Right lobe of liver (tissue), 6 donors: Measurements from ENCODE around the gene TIMM29. TPM values are rescaled to one million over a fixed set of nuclear protein-coding genes. Genes with fewer than 3 reads are reported as not detected.

ENCODE experiments used
- ATAC-seq, 4 donors: fragments of 200-7000 bp; cut with Tn5 transposase; one replicate each; pipeline ENCODE4 v1.9.1; 2020; ENCODE audit warnings: mild to moderate bottlenecking in 4 of 4, moderate library complexity in 4 of 4
- DNase-seq, 3 donors: peaks; one replicate each; pipeline ENCODE4 v3.0.0-alpha.2; 2020
- H3K27ac ChIP-seq, 3 donors: fragments of 200-600 bp; one replicate each; pipeline ENCODE4 v1.8.0; 2022
- H3K27me3 ChIP-seq, 2 donors: fragments of 200-600 bp; one replicate each; pipeline ENCODE4 v1.8.0; 2022
- H3K36me3 ChIP-seq, 4 donors: fragments of 200-600 bp; sonication (generic) in 1 of 4; one replicate each; pipeline versions ENCODE4 v1.5.1 to v1.8.0; 2017 to 2022; ENCODE audit warnings: control low read depth in 1 of 4
- H3K4me1 ChIP-seq, 4 donors: fragments of 200-600 bp; sonication (generic) in 1 of 4; one replicate each; pipeline versions ENCODE4 v1.5.1 to v1.8.0; 2017 to 2022; ENCODE audit warnings: control low read depth in 1 of 4
- H3K4me3 ChIP-seq, 3 donors: fragments of 200-600 bp; one replicate each; pipeline ENCODE4 v1.8.0; 2022
- H3K9me3 ChIP-seq, 4 donors: fragments of 200-600 bp; sonication (generic) in 1 of 4; one replicate each; pipeline versions ENCODE4 v1.5.1 to v1.8.0; 2017 to 2022; ENCODE audit warnings: control low read depth in 1 of 4
- POLR2A ChIP-seq: fragments of 450-650 bp; IDR thresholded peaks from one replicate; pipeline ENCODE4 v1.6.1; 2017; ENCODE audit warnings: antibody characterized with exemption, mild to moderate bottlenecking
- WGBS: methylation state at CpG from one replicate; pipeline ENCODE4 v1.1.6; 2018; ENCODE audit warnings: low coverage, low lambda C conversion rate; ENCODE audit not compliant: insufficient coverage; ENCODE audit errors: missing lambda C conversion rate; 5-methylcytosine and 5-hydroxymethylcytosine counted together
- intact Hi-C, 2 donors: fragments of 100-400 bp; cut with DNase I; formaldehyde crosslinking; loops; one replicate each; pipeline versions ENCODE4 v1.11.2 to v1.14.1; 2022
- total RNA-seq, 6 experiments: library from RNA; depleted of rRNA in 2 of 6; stranded (reverse); fragments of >200 nt in 2 of 6; fragmentation: NEBNext Ultra II Directional in 3 of 6; extraction: Animal tissue kit (Norgen Biotek cat#: 25700) in 3 of 6; gene quantifications; one replicate each; pipeline versions ENCODE4 v1.1.0 to v1.2.4, GENCODE V29; 2016 to 2023
- TF ChIP-seq, protein P1 (sequence below), 4 donors: fragments of 200-600 bp in 3 of 4; fragments of 450-650 bp in 1 of 4; IDR thresholded peaks; one replicate each; pipeline versions ENCODE4 v1.5.1 to v1.8.0; 2016 to 2022; ENCODE audit warnings: antibody characterized with exemption in 4 of 4, mild to moderate bottlenecking in 2 of 4
- donor health status: DM: no; HTN: yes; CAD: no.
- donor health status: DM: no; HTN: no; CAD: no.
- donor health status: DM: no; HTN: no; CAD: no.
- donor health status: DM: no; HTN: yes; CAD: no.
- donor health status: DM: no; HTN: yes; CAD: no.

The TIMM29 gene
- total RNA-seq, 6 experiments from 2014 or later = 10.2 to 15.7 (median 11.6) TPM

DNA sequence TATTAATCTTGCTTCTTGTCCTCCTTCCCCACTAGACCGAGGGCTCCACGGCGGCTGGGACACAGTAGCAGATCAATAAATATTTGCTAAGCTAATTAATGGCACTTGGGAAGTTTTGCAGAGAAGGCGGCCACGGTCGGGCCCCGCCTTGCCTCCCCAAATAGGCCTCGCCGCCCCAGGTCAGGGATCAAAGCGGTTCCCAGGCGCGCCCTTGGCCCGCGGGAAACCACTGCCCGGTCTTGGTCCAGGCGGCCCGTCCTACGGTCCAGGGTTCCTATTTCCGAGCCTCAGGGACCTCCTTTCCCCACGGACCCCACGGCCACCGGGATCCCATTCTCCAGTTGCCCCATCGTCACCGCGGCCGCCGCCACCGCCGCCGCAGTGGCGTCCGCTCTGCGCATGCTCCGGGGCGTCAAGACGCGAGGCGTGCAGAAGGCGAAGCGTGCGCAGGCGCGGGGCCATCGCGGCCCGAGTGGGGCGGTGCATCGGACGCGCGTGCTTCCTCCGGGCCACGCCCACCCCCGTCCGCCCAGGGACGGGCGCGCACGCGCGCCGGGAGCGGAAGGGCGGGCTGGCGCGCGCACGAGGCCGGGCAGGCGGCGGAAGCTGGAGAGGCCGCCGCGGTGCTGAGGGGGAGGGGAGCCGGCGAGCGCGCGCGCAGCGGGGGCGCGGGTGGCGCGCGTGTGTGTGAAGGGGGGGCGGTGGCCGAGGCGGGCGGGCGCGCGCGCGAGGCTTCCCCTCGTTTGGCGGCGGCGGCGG, 31.9 kb downstream of the TIMM29 start, which contains the start of gene SMARCA4:
SMARCA4 (plus strand) TSS at position 717 of the 759 bp plus-strand sequence. CDS start 23,122 bp downstream, outside the sequence.
- TF ChIP-seq, protein P1, sequence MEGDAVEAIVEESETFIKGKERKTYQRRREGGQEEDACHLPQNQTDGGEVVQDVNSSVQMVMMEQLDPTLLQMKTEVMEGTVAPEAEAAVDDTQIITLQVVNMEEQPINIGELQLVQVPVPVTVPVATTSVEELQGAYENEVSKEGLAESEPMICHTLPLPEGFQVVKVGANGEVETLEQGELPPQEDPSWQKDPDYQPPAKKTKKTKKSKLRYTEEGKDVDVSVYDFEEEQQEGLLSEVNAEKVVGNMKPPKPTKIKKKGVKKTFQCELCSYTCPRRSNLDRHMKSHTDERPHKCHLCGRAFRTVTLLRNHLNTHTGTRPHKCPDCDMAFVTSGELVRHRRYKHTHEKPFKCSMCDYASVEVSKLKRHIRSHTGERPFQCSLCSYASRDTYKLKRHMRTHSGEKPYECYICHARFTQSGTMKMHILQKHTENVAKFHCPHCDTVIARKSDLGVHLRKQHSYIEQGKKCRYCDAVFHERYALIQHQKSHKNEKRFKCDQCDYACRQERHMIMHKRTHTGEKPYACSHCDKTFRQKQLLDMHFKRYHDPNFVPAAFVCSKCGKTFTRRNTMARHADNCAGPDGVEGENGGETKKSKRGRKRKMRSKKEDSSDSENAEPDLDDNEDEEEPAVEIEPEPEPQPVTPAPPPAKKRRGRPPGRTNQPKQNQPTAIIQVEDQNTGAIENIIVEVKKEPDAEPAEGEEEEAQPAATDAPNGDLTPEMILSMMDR (IDR thresholded peaks at IDR 0.05) = no peak
- peak; percentile 91 for TF ChIP-seq POLR2A
- intact Hi-C loops = no loop called here
- peaks cover 0 to 13% (median 4%) of the 10 kb centered on the region in 4 donors for H3K4me1 ChIP-seq
- peak; percentile 98 to 99 (median 98) for DNase-seq
- H3K27me3 ChIP-seq = no peaks in the 10 kb centered on the region
- 0% methylated on average over 19 of the region's 100 CpGs for WGBS
- H3K27ac ChIP-seq = peak within 1 kb of the TSS; percentile 81 to 85 (median 84)
- H3K36me3 ChIP-seq = no peaks in the 10 kb centered on the region
- no peaks in the 10 kb centered on the region for H3K9me3 ChIP-seq
- peak within 1 kb of the TSS; percentile 84 to 91 (median 87) for H3K4me3 ChIP-seq
- ATAC-seq = peak; percentile 91 to 98 (median 95)

DNA sequence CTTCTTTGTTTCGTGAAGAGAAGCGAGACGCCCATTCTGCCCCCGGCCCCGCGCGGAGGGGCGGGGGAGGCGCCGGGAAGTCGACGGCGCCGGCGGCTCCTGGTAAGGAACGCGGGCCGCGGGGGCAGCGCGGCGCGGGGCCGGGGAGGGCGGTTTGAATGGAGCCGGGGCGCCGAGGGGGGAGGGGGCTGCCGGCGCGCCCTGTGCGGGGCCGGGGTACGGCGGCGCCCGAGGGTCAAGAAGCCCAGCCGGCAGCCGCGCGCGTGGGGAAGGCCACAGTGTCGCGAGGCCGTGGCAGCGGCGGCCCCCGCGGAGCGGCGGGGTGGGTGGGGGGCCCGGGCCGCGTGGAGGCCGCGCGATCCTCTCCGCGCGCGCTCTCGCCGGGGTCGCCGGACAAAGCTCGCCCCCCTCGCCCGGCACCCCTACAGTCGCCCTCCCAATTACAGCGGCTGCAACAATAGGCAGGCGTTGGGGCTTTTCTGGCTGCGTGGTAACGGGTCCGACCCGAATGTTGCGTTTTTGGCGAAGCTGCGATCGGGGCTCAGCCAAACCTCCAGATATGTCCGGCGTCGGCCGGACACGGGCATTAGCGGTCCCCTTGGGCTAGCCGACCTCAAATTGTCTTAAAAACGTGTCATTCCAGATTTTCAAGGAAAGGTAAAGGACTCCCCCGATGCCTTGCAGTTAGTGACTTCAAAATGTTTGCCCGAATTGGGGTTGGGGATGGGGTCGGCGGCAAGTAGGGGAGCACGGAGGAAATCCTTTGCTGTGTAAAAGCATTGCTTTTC, 32.7 kb downstream of the TIMM29 start:
- peaks cover 0 to 13% (median 4%) of the 10 kb centered on the region in 4 donors for H3K4me1 ChIP-seq
- intact Hi-C loops = no loop called here
- H3K4me3 ChIP-seq = peak overlapping the region; percentile 69 to 84 (median 78)
- ATAC-seq (peak; percentile 37 to 53 (median 51)), DNase-seq (peak in 1 of 3 donors; percentile 44)
- 4% methylated on average over 12 of the region's 92 CpGs for WGBS
- TF ChIP-seq POLR2A = no peak
- peak overlapping the region; percentile 47 to 80 (median 60) for H3K27ac ChIP-seq
- H3K27me3 ChIP-seq = no peaks in the 10 kb centered on the region
- H3K9me3 ChIP-seq = no peaks in the 10 kb centered on the region
- H3K36me3 ChIP-seq = no peaks in the 10 kb centered on the region

DNA sequence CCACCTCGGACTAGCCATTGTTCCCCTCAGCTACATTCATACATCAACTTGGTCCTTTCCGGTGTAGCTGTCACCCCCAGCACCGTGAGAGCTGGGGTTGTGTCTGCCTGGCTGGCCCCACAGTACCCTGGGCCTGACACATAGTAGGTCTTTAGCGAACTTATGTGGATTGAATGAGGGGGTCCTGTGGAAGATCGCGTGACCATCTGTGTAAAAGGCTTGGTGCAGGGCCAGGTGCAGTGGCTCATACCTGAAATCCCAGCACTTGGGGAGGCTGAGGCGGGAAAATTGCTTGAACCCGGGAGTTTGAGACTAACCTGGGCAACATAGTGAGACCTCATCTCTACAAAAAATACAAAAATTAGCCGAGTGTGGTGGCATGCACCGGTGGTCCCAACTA, 34.3 kb downstream of the TIMM29 start:
- no peak overlapping the region for H3K27ac ChIP-seq
- H3K36me3 ChIP-seq = no peaks in the 10 kb centered on the region
- no peak for DNase-seq
- TF ChIP-seq, protein P1 (IDR thresholded peaks at IDR 0.05) = no peak
- no peak for ATAC-seq
- H3K27me3 ChIP-seq = no peaks in the 10 kb centered on the region
- 89% methylated on average over 9 of the region's 10 CpGs for WGBS
- H3K4me3 ChIP-seq = no peak overlapping the region
- no peaks in the 10 kb centered on the region for H3K9me3 ChIP-seq
- intact Hi-C loops = no loop called here
- H3K4me1 ChIP-seq = peaks cover 0 to 13% (median 4%) of the 10 kb centered on the region in 4 donors

DNA sequence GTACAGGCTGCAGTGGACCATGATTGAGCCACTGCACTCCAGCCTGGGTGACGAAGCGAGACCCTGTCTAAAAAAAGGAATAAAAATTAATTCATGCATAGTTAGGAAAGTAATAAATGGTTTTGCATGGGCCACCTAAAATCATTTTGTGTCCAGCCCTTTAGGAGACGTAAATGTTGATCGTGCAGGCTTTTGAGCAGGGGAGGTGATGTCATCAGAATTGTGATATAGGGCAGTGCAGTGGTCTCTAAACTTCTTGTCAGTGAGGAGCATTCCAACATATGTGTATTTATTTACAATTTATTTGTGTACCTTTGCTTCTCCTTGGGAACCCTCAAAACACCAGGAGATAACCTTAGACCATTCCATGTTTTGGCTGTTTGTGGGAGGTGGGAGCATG, 35.3 kb downstream of the TIMM29 start:
- intact Hi-C loops = no loop called here
- no peak for TF ChIP-seq POLR2A
- TF ChIP-seq, protein P1 (IDR thresholded peaks at IDR 0.05) = no peak
- H3K36me3 ChIP-seq = no peaks in the 10 kb centered on the region
- 71% methylated on average over 2 of the region's 4 CpGs for WGBS
- no peaks in the 10 kb centered on the region for H3K27me3 ChIP-seq
- no peaks in the 10 kb centered on the region for H3K9me3 ChIP-seq
- no peak overlapping the region for H3K27ac ChIP-seq
- no peak overlapping the region for H3K4me3 ChIP-seq
- DNase-seq (no peak), ATAC-seq (no peak)
- H3K4me1 ChIP-seq = peaks cover 0 to 13% (median 4%) of the 10 kb centered on the region in 4 donors
